ENCODE data around the gene DBI. TPM values are rescaled to one million over a fixed set of nuclear protein-coding genes. Genes with fewer than 3 reads are reported as not detected.
"Not testable (repeated sequence)": the region's sequence is repeated elsewhere in the genome, so short reads cannot be mapped to it uniquely, and the experiment has no call there.

DBI gene
- polyA plus RNA-seq, 1 of the 3 experiments (the other 2 are of a cell fraction) = 150 TPM

GRCh38 chr2:119372778-119373568, 6.2 kb downstream of the DBI start (continued):
- no peak for TF ChIP-seq GATA2 (CRISPR knock-in tag; IDR thresholded peaks at IDR 0.05)
- no peak for TF ChIP-seq FOXM1 (IDR thresholded peaks at IDR 0.05; ENCODE audit: low read depth)
- no peak for TF ChIP-seq MAX (IDR thresholded peaks at IDR 0.05; ENCODE audit: low read depth)
- TF ChIP-seq GABPA (IDR thresholded peaks at IDR 0.05; ENCODE audit: low read depth) = no peak
- no peak for TF ChIP-seq REST (IDR thresholded peaks at IDR 0.05; ENCODE audit: low read depth, low read length)
- no peak for TF ChIP-seq EZH2phosphoT487 (IDR thresholded peaks at IDR 0.05; ENCODE audit: borderline replicate concordance, low read depth)
- TF ChIP-seq FOSL2 (IDR thresholded peaks at IDR 0.05; ENCODE audit: borderline replicate concordance, low read depth) = no peak
- TF ChIP-seq POLR2AphosphoS5 (IDR thresholded peaks at IDR 0.05; ENCODE audit: low read depth, low read length) = no peak

- WGBS (ENCODE audit: low lambda C conversion rate) = 97% methylated on average over 5 of the region's 5 CpGs
- H3F3A ChIP-seq (replicated peaks; ENCODE audit: insufficient read depth); H3K9me2 ChIP-seq; H3K9ac ChIP-seq; H3K4me3 ChIP-seq (ENCODE audit: low read depth in 2 of 2, low read length in 1 of 2); H3K27ac ChIP-seq (ENCODE audit: low read depth in 2 of 2, low read length in 1 of 2); CTCF ChIA-PET; H3K79me2 ChIP-seq (ENCODE audit: insufficient read depth); POLR2A ChIA-PET; H3K9me3 ChIP-seq; H3K27me3 ChIP-seq (ENCODE audit: insufficient read depth); H3K4me2 ChIP-seq; H4K20me1 ChIP-seq (ENCODE audit: insufficient read depth); DNase-seq; H3K4me1 ChIP-seq (ENCODE audit: control insufficient read depth in 1 of 2, insufficient read depth in 2 of 2, low read depth in 1 of 2, low read length in 1 of 2); H2AFZ ChIP-seq (ENCODE audit: low read depth): not testable (repeated sequence)
- peaks cover 39 to 45% of the 10 kb centered on the region in 2 experiments for H3K36me3 ChIP-seq (replicated peaks in 1 of 2; ENCODE audit: control insufficient read depth in 1 of 2, insufficient read depth in 2 of 2, low read length in 1 of 2)
Measured at GRCh38 chr2:119373907-119374745, 7.3 kb downstream of the DBI start.

- not testable (repeated sequence) for H3K79me2 ChIP-seq (ENCODE audit: insufficient read depth)
- CTCF ChIA-PET = interaction anchor here (0.8 kb wide), 1 partner anchor 100 kb away, joined by 3 read pairs; no protein-coding TSS in a partner anchor
- WGBS (ENCODE audit: low lambda C conversion rate) = 47% methylated on average over 2 of the region's 6 CpGs
Measured at GRCh38 chr2:119376406-119376805, 9.6 kb downstream of the DBI start.

More at GRCh38 chr2:119376406-119376805, 9.6 kb downstream of the DBI start:
- H2AFZ ChIP-seq (ENCODE audit: low read depth); H3K9ac ChIP-seq; H3K4me2 ChIP-seq; H4K20me1 ChIP-seq (ENCODE audit: insufficient read depth); POLR2A ChIA-PET; DNase-seq; H3K27me3 ChIP-seq (ENCODE audit: insufficient read depth); H3K27ac ChIP-seq (ENCODE audit: low read depth in 2 of 2, low read length in 1 of 2); H3K4me3 ChIP-seq (ENCODE audit: low read depth in 2 of 2, low read length in 1 of 2); H3K9me3 ChIP-seq; H3K9me2 ChIP-seq; H3K4me1 ChIP-seq (ENCODE audit: control insufficient read depth in 1 of 2, insufficient read depth in 2 of 2, low read depth in 1 of 2, low read length in 1 of 2); H3F3A ChIP-seq (replicated peaks; ENCODE audit: insufficient read depth): not testable (repeated sequence)
- H3K36me3 ChIP-seq (replicated peaks in 1 of 2; ENCODE audit: control insufficient read depth in 1 of 2, insufficient read depth in 2 of 2, low read length in 1 of 2) = peaks cover 22 to 23% of the 10 kb centered on the region in 2 experiments

All from SK-N-SH (cell line).